Upper lobe of left lung (tissue), 4 donors: ENCODE measurements around the gene ZCCHC24.

Source experiments
- EP300 ChIP-seq, 4 donors: sonication (generic); formaldehyde crosslinking; IDR thresholded peaks; one replicate each; pipeline ENCODE4 v1.5.1; 2017; ENCODE audit warnings: antibody characterized with exemption in 4 of 4, control low read depth in 2 of 4
- POLR2A ChIP-seq, 4 donors: fragments of 450-650 bp; IDR thresholded peaks; one replicate each; pipeline ENCODE4 v1.5.1; 2016 to 2017; ENCODE audit warnings: antibody characterized with exemption in 4 of 4, mild to moderate bottlenecking in 2 of 4
- TF ChIP-seq, protein P1 (sequence below), 6 experiments: fragments of 450-650 bp in 4 of 6; fragments of 200-600 bp in 2 of 6; sonication (generic) in 2 of 6; IDR thresholded peaks; one replicate each; pipeline ENCODE4 v1.5.1; 2016 to 2019; ENCODE audit warnings: antibody characterized with exemption in 6 of 6

GRCh38 chr10:79475877-79476276, 30.5 kb upstream of the ZCCHC24 start:
- TF ChIP-seq POLR2A (IDR thresholded peaks at IDR 0.05) (no peak), EP300 (IDR thresholded peaks at IDR 0.05) (no peak)
- TF ChIP-seq, protein P1, sequence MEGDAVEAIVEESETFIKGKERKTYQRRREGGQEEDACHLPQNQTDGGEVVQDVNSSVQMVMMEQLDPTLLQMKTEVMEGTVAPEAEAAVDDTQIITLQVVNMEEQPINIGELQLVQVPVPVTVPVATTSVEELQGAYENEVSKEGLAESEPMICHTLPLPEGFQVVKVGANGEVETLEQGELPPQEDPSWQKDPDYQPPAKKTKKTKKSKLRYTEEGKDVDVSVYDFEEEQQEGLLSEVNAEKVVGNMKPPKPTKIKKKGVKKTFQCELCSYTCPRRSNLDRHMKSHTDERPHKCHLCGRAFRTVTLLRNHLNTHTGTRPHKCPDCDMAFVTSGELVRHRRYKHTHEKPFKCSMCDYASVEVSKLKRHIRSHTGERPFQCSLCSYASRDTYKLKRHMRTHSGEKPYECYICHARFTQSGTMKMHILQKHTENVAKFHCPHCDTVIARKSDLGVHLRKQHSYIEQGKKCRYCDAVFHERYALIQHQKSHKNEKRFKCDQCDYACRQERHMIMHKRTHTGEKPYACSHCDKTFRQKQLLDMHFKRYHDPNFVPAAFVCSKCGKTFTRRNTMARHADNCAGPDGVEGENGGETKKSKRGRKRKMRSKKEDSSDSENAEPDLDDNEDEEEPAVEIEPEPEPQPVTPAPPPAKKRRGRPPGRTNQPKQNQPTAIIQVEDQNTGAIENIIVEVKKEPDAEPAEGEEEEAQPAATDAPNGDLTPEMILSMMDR (IDR thresholded peaks at IDR 0.05), result no peak
